Keratinocyte (primary cell): Measurements from ENCODE around the gene HELZ2. TPM values are rescaled to one million over a fixed set of nuclear protein-coding genes. Genes with fewer than 3 reads are reported as not detected.

ENCODE experiments used
- DNase-seq: peaks from one replicate; pipeline ENCODE4 v3.0.0-alpha.2; 2011; ENCODE audit warnings: low read depth, missing footprints, low spot score
- FAIRE-seq: peaks from 2 replicates; lab custom pipeline; 2011; peaks lifted over from hg19 to GRCh38; lab: Jason Lieb, UNC
- H2AFZ ChIP-seq: 2 replicates; pipeline ENCODE4 v1.6.0; 2012; ENCODE audit warnings: low read length, control low read depth, inconsistent platforms; ENCODE audit not compliant: control insufficient read depth
- H3K27ac ChIP-seq: 2 replicates; pipeline ENCODE4 v1.5.1; 2011; ENCODE audit warnings: low read length; ENCODE audit not compliant: control insufficient read depth, insufficient read depth
- H3K27me3 ChIP-seq: 3 replicates; pipeline ENCODE4 v1.6.0; 2011; ENCODE audit warnings: low read length; ENCODE audit not compliant: control insufficient read depth, insufficient read depth; ENCODE audit errors: extremely low read depth
- H3K36me3 ChIP-seq, 2 experiments: 2 replicates in 1 of 2; 3 replicates in 1 of 2; pipeline ENCODE4 v1.5.1; 2011; ENCODE audit warnings: low read length in 2 of 2, mild to moderate bottlenecking in 1 of 2; ENCODE audit not compliant: control insufficient read depth in 2 of 2, insufficient read depth in 2 of 2; ENCODE audit errors: extremely low read depth in 1 of 2
- H3K4me1 ChIP-seq: 3 replicates; pipeline ENCODE4 v1.5.1; 2011; ENCODE audit warnings: low read length; ENCODE audit not compliant: control insufficient read depth, insufficient read depth; ENCODE audit errors: extremely low read depth
- H3K4me2 ChIP-seq: 3 replicates; pipeline ENCODE4 v1.6.0; 2011; ENCODE audit warnings: low read depth, low read length; ENCODE audit not compliant: control insufficient read depth, insufficient read depth; ENCODE audit errors: extremely low read depth
- H3K4me3 ChIP-seq, 3 experiments: fragments of 200-600 bp in 1 of 3; sonication (generic) in 1 of 3; 2 replicates in 2 of 3; 3 replicates in 1 of 3; pipeline ENCODE4 v1.5.1; 2011 to 2016; ENCODE audit warnings: low read length in 3 of 3, mild to moderate bottlenecking in 3 of 3, control low read depth in 2 of 3, inconsistent platforms in 1 of 3, low read depth in 1 of 3, mixed read lengths in 1 of 3, mixed run types in 1 of 3, moderate library complexity in 1 of 3; ENCODE audit not compliant: control insufficient read depth in 2 of 3, insufficient read depth in 2 of 3; ENCODE audit errors: extremely low read depth in 1 of 3
- H3K79me2 ChIP-seq: 2 replicates; pipeline ENCODE4 v1.6.0; 2012; ENCODE audit warnings: low read length; ENCODE audit not compliant: control insufficient read depth, insufficient read depth
- H3K9ac ChIP-seq: 3 replicates; pipeline ENCODE4 v1.6.0; 2011; ENCODE audit warnings: low read length; ENCODE audit not compliant: control insufficient read depth, insufficient read depth; ENCODE audit errors: extremely low read depth
- H3K9me1 ChIP-seq: 3 replicates; pipeline ENCODE4 v1.6.0; 2011; ENCODE audit warnings: low read length; ENCODE audit not compliant: control insufficient read depth, insufficient read depth; ENCODE audit errors: extremely low read depth
- H3K9me3 ChIP-seq: 2 replicates; pipeline ENCODE4 v1.5.1; 2012; ENCODE audit warnings: low read depth, low read length; ENCODE audit not compliant: control insufficient read depth
- H4K20me1 ChIP-seq: 3 replicates; pipeline ENCODE4 v1.6.0; 2011; ENCODE audit warnings: low read length; ENCODE audit not compliant: control insufficient read depth, insufficient read depth; ENCODE audit errors: extremely low read depth
- EZH2 ChIP-seq: IDR thresholded peaks from one replicate; pipeline ENCODE4 v1.6.1; 2012; ENCODE audit warnings: inconsistent platforms, mild to moderate bottlenecking, low read length, moderate library complexity
- dilution Hi-C: fragments of 300-500 bp; cut with MboI; formaldehyde crosslinking; loops from one replicate; pipeline ENCODE4 v1.7.0; 2020; ENCODE audit warnings: low sequenced_read_pairs; ENCODE audit not compliant: extremely low pct_ligation_motif_present
- polyA plus RNA-seq, 5 experiments: library from polyadenylated mRNA; depleted of rRNA in 3 of 5; stranded (reverse) in 3 of 5; stranded (forward) in 1 of 5; unstranded in 1 of 5; fragments of >200 nt; gene quantifications; 1 replicate in 1 of 5; 2 replicates in 3 of 5; 3 replicates in 1 of 5; pipeline versions ENCODE4 v1.2.1 to v1.2.3, GENCODE V29; 2011 to 2012; ENCODE audit warnings: missing spikeins in 2 of 5, low read depth in 1 of 5, low replicate concordance in 1 of 5
- TF ChIP-seq, protein P1 (sequence below), 3 experiments: IDR thresholded peaks in 1 of 3; conservative IDR thresholded peaks in 1 of 3; optimal IDR thresholded peaks in 1 of 3; 2 replicates in 2 of 3; 3 replicates in 1 of 3; pipeline versions ENCODE3 to v1.5.1; 2011; ENCODE audit warnings: low read length in 3 of 3, mild to moderate bottlenecking in 3 of 3, moderate library complexity in 2 of 3, control low read depth in 1 of 3, inconsistent platforms in 1 of 3; ENCODE audit not compliant: insufficient read depth in 2 of 3; ENCODE audit errors: extremely low read depth in 1 of 3

Gene HELZ2
- polyA plus RNA-seq, 1 donor (not counting 4 experiments of a cell fraction or from before 2014, with no cell fraction given) = 14.8 TPM

DNA sequence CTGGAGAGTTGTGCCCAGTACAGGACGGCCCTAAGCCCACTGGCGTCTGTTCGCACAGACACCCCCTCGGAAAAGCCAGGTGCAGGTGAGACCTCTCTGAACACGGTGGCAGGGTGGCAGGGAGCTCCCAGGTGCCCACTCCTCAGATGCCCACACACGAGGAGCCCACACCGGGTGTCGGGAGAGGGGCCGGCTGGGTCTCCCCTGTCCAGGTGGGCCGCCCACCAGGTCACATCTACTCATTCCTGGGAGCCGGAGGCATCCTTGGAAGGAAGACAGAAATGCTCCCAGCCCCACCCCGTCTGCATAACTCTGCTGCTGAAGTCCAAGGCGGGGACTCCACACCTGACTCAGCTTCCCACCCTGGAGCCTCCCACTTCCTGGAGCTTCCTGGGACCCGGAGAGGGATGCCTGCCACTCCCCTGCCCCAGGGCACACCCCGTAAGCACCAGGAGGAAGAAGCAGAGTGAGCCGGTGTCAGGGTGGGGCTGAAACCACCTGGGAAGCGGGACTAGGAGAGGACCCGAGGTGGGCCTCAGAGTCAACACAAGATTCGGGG is 29.0 kb downstream of the HELZ2 start:
- peak overlapping the region; percentile 49 for H3K4me2 ChIP-seq
- H3K4me3 ChIP-seq = peak overlapping the region in 1 of 3 experiments; percentile 31
- no peak overlapping the region for H2AFZ ChIP-seq
- FAIRE-seq = peak; percentile 96
- H3K9ac ChIP-seq = peak overlapping the region; percentile 48
- H4K20me1 ChIP-seq = no peaks in the 10 kb centered on the region
- H3K4me1 ChIP-seq = peaks cover 40% of the 10 kb centered on the region
- H3K27ac ChIP-seq = peak overlapping the region; percentile 67
- no peaks in the 10 kb centered on the region for H3K9me3 ChIP-seq
- no peaks in the 10 kb centered on the region for H3K36me3 ChIP-seq
- H3K27me3 ChIP-seq = peaks cover 3% of the 10 kb centered on the region
- H3K9me1 ChIP-seq = no peaks in the 10 kb centered on the region
- dilution Hi-C loops = no loop called here
- peak; percentile 95 for DNase-seq
- H3K79me2 ChIP-seq = no peaks in the 10 kb centered on the region
- TF ChIP-seq, protein P1, sequence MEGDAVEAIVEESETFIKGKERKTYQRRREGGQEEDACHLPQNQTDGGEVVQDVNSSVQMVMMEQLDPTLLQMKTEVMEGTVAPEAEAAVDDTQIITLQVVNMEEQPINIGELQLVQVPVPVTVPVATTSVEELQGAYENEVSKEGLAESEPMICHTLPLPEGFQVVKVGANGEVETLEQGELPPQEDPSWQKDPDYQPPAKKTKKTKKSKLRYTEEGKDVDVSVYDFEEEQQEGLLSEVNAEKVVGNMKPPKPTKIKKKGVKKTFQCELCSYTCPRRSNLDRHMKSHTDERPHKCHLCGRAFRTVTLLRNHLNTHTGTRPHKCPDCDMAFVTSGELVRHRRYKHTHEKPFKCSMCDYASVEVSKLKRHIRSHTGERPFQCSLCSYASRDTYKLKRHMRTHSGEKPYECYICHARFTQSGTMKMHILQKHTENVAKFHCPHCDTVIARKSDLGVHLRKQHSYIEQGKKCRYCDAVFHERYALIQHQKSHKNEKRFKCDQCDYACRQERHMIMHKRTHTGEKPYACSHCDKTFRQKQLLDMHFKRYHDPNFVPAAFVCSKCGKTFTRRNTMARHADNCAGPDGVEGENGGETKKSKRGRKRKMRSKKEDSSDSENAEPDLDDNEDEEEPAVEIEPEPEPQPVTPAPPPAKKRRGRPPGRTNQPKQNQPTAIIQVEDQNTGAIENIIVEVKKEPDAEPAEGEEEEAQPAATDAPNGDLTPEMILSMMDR (optimal IDR thresholded peaks at IDR 0.05 in 1 of 3, IDR thresholded peaks at IDR 0.05 in 1 of 3, conservative IDR thresholded peaks at IDR 0.05 in 1 of 3; ENCODE audit: extremely low read depth in 1 of 3, insufficient read depth in 2 of 3, low read length in 3 of 3) = no peak
- TF ChIP-seq EZH2 = no peak

DNA sequence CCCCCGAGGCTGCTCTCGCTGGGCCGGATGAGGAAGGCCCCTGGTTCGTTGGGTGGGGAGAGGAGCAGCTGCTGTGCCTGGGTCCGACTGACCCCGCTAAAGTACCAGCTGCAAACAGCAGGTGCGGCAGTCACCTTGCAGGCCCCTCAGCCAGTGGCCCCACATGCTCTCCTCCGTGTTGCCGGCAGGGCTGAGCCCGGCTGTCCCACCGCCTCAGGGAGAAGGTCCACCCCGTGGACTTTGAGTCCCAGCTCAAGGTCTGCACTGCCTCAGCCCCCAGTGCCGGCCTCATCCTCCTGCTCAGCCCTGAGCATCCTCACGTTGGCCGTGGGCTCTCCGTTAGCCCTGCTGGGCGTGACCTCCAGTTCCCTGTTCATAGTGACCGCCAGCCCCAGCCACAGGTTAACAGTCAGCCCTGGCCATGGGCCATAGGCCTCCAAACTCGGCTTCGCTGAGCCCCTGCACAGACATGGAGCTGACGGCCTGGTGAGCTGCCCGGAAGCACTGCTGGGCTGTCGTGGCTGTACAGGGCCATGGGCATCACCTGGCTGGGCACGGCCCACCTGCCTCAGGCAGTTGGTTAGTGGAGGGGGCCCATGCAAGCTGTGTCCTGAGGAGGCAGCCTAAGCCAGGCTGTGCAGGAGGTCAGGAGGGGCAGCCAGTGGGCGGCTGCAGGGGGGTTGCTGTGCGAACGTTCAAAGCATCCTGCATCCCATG is 29.6 kb downstream of the HELZ2 start:
- FAIRE-seq = no peak
- TF ChIP-seq EZH2 = no peak
- TF ChIP-seq, protein P1 (optimal IDR thresholded peaks at IDR 0.05 in 1 of 3, IDR thresholded peaks at IDR 0.05 in 1 of 3, conservative IDR thresholded peaks at IDR 0.05 in 1 of 3; ENCODE audit: extremely low read depth in 1 of 3, insufficient read depth in 2 of 3, low read length in 3 of 3) = no peak
- no peak overlapping the region for H2AFZ ChIP-seq
- peak overlapping the region; percentile 49 for H3K4me2 ChIP-seq
- H3K9me3 ChIP-seq = no peaks in the 10 kb centered on the region
- DNase-seq = no peak
- dilution Hi-C loops = no loop called here
- H3K36me3 ChIP-seq = no peaks in the 10 kb centered on the region
- H4K20me1 ChIP-seq = no peaks in the 10 kb centered on the region
- H3K9me1 ChIP-seq = no peaks in the 10 kb centered on the region
- peak overlapping the region; percentile 20 for H3K27ac ChIP-seq
- peaks cover 3% of the 10 kb centered on the region for H3K27me3 ChIP-seq
- peaks cover 40% of the 10 kb centered on the region for H3K4me1 ChIP-seq
- no peak overlapping the region for H3K4me3 ChIP-seq
- H3K9ac ChIP-seq = no peak overlapping the region
- H3K79me2 ChIP-seq = no peaks in the 10 kb centered on the region
